ENCODE results near the gene CCL4.

GRCh38 chr17:36142806-36143205 lies 39.2 kb downstream of the CCL4 start:
- TF ChIP-seq FOXA1 (IDR thresholded peaks at IDR 0.05), result no peak
- no peak for TF ChIP-seq TAF1 (conservative IDR thresholded peaks at IDR 0.05)
- TF ChIP-seq, protein P1, sequence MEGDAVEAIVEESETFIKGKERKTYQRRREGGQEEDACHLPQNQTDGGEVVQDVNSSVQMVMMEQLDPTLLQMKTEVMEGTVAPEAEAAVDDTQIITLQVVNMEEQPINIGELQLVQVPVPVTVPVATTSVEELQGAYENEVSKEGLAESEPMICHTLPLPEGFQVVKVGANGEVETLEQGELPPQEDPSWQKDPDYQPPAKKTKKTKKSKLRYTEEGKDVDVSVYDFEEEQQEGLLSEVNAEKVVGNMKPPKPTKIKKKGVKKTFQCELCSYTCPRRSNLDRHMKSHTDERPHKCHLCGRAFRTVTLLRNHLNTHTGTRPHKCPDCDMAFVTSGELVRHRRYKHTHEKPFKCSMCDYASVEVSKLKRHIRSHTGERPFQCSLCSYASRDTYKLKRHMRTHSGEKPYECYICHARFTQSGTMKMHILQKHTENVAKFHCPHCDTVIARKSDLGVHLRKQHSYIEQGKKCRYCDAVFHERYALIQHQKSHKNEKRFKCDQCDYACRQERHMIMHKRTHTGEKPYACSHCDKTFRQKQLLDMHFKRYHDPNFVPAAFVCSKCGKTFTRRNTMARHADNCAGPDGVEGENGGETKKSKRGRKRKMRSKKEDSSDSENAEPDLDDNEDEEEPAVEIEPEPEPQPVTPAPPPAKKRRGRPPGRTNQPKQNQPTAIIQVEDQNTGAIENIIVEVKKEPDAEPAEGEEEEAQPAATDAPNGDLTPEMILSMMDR (IDR thresholded peaks at IDR 0.05; ENCODE audit: low read depth, low read length, missing input control), result no peak
- TF ChIP-seq, protein P2, sequence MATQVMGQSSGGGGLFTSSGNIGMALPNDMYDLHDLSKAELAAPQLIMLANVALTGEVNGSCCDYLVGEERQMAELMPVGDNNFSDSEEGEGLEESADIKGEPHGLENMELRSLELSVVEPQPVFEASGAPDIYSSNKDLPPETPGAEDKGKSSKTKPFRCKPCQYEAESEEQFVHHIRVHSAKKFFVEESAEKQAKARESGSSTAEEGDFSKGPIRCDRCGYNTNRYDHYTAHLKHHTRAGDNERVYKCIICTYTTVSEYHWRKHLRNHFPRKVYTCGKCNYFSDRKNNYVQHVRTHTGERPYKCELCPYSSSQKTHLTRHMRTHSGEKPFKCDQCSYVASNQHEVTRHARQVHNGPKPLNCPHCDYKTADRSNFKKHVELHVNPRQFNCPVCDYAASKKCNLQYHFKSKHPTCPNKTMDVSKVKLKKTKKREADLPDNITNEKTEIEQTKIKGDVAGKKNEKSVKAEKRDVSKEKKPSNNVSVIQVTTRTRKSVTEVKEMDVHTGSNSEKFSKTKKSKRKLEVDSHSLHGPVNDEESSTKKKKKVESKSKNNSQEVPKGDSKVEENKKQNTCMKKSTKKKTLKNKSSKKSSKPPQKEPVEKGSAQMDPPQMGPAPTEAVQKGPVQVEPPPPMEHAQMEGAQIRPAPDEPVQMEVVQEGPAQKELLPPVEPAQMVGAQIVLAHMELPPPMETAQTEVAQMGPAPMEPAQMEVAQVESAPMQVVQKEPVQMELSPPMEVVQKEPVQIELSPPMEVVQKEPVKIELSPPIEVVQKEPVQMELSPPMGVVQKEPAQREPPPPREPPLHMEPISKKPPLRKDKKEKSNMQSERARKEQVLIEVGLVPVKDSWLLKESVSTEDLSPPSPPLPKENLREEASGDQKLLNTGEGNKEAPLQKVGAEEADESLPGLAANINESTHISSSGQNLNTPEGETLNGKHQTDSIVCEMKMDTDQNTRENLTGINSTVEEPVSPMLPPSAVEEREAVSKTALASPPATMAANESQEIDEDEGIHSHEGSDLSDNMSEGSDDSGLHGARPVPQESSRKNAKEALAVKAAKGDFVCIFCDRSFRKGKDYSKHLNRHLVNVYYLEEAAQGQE (IDR thresholded peaks at IDR 0.05), result no peak
- TF ChIP-seq SP1 (IDR thresholded peaks at IDR 0.05), result no peak
- no peak for TF ChIP-seq JUND (IDR thresholded peaks at IDR 0.05)
- no peak for TF ChIP-seq GABPA (IDR thresholded peaks at IDR 0.05 in 1 of 2, conservative IDR thresholded peaks at IDR 0.05 in 1 of 2)
- no peak for TF ChIP-seq NR2F2 (IDR thresholded peaks at IDR 0.05)
- TF ChIP-seq YY1 (IDR thresholded peaks at IDR 0.05), result no peak
